SW 1271 (cell line): Measurements from ENCODE around the gene LDLRAD4.

ENCODE experiments used
- DNase-seq, 2 experiments: peaks; one replicate each; lab custom pipeline; 2025; lab: John Stamatoyannopoulos, UW

The LDLRAD4 gene

DNA sequence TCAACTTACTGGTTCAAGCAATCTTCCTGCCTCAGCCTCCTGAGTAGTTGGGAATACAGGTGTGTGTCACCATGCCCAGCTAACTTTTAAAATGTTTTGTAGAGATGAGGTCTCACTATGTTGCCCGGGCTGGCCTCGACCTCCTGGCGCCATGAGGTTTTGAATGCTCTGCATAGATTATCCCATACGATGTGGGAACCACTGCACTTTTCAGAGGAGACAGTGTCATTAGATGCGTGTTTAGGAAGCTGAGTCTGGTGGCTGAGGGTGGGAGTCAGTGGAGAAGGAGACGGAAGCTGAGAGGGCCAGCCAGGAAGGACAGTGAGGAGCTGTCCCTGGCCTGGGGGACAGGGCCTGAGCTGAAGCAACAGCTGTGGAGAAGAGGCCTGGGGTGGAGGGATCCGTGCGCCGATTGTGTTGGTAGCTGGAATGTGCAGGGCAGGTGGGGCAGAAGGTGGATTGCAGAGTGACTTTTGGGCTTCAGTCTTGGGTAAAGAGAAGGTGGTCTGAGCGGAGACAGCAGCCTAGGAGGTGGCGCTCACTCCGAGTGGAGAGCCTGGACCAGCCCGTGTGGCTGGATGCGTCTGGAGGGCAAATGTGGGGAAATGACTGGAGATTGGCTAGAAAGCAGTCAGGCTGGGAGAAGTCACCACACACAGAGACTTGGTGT lies 68.0 kb downstream of the LDLRAD4 start:
- no peak for DNase-seq

DNA sequence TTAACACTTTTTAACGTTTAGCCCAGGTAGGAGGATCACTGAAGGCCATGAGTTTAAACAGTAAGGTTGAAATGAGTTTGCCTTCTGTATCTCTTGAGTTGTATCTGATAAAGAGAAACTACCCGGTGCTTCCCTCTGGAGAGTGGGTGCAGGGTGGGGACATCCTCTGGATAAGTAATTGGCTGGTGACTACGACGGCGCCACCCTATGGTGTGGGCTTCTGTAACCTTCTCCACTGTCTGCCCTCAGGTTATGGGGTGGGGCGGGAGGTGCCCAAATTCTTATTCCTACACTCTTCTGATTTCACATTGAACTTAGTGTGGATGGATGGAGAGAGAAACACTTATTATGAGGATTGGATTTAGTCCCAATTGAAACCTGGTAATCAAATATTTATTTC lies 68.8 kb downstream of the LDLRAD4 start:
- DNase-seq: no peak

DNA sequence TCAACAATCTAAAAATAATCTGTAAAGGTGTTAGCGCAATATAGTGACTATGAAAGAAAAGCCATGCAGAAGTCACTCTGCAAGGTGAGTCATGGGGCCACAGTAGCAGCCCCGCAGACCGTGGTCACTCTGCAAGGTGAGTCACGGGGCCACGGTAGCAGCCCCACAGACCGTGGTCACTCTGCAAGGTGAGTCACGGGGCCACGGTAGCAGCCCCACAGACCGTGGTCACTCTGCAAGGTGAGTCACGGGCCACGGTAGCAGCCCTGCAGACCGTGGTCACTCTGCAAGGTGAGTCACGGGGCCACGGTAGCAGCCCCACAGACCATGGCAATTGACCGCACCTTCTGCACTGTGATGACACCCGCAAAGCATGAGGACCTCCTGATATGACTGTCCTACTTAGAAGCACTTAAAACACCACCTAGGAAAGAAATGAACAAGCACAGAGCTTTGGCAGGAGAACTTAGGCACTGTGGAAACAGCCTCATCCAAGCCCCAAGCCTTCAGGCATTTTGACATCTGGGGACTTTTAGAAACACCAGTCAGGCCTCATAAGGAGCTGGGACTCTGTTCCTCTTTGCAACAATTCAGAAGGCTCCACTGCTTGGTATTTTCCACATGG lies 70.1 kb downstream of the LDLRAD4 start:
- DNase-seq: no peak

DNA sequence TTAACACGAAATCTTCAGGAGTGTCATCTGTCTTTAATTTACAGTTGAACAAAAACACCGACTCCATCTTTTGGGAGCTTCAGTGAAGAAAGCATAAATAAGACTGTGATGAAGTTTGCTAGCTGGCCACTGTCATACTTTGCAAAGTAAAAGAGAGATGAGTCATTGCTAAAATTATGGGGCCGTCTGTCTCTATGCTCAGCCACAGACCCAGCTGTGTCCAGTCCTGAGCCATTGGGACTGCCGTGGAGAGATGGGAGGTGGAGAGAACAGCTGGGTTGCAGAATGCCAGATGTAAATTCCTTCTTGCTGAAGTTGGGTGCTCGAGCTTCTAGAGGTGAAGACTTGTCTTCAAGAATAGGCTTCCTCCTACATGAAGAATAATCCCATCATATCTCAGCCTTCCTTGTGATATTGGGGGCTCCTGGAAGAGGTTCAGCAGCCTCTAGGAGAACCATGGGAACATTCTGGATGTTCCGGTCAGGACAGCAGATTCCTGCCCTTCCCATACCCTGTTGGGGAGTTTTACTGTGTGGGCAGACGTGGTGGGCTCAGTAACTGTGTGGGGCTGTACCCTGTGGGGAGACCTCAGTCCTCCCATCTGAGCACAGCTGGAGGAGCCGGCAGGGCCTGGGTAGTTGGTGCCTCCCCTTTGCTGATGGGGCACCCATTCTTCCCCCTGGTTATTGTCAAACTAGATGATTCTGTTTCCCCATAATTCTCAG lies 71.1 kb downstream of the LDLRAD4 start:
- no peak for DNase-seq

DNA sequence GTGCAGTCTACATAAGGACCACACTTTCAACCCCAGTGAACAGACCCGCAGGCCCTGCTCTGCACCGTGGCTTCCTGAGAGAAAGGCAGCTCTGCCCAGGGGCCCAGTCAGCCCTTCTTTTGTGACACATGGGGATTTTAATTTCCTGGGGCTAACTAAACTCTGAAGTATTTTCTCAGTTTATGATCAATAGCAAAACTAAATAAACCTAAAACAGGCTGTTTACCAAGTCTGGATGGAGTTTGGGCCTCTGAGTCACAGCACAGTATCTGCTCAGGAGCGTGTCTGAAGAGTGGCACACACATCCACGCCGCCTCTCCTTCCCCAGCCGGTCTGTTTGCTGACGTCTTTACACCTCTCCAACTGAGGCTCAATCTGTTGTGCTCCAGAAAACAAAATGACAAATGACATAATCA lies 72.3 kb downstream of the LDLRAD4 start:
- DNase-seq: no peak

DNA sequence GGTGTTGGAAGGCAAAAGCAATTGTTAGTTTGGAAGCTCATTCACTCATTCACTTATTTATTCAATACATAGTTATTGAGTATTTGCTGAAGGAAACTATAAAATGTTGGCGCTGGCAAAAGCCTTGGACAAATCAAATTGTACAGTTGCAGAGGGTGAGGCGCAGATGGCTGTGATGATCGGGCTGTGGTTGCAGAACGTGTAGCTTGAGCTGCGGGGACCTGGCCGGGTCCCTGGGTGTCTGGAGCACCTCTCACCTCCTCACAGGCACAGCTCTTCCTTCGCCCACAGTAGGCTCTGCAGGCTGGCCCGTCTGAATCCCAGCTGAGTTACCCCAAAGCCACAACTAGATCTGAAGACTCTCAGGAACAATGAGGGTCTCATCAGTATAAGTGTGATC lies 72.7 kb downstream of the LDLRAD4 start:
- no peak for DNase-seq

DNA sequence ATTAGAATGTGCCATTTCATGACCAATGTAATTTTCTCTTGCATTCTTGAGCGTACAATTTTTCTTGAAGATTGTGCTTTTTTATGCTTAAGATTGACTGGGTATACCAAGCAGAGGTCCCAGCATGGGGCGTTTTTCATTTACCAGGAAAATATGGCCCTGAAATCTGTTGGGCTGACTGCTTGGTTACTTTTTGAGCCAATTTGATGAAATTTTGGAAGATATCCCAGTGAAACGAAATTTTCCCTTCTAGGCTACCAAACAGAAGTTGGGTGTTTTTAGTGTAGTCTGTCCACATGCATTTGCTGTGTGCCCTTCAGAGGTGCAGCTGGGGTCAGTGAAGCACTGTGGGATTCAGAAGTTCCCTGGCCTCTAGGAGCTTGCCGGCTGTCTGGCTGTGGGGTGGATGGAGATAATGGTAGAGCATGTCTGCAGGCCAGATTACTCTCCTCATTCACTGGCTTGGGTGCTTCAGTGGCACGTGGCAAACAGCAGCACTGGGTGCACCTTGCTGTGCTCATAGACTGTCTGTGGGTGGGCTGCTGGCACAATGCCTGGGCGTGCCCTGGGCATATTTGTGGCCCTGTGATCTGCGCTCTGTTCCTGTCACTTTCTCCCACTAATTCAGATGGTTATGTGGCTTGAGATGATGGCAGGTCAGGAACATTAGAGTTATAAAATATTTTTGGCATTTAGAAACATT lies 73.3 kb downstream of the LDLRAD4 start:
- DNase-seq: no peak

DNA sequence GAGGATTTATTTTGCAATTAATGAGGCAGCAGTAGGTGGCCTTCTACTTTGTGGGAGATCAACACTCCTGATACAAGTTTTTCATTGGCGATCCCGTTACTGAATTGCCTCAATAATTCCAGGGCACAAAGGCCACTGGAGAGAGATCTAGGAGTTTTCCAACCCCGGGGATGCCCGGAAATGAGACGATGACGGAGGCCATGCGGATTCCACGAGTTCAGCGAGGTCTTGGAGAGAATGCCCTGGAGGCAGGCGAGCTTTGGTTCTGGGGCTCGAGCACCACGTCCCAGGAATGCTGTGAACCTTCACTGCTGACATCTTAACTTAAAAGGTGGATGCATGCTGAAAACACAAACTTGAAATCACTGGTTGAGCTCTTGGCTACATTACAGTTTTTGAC lies 74.2 kb downstream of the LDLRAD4 start:
- DNase-seq: no peak

DNA sequence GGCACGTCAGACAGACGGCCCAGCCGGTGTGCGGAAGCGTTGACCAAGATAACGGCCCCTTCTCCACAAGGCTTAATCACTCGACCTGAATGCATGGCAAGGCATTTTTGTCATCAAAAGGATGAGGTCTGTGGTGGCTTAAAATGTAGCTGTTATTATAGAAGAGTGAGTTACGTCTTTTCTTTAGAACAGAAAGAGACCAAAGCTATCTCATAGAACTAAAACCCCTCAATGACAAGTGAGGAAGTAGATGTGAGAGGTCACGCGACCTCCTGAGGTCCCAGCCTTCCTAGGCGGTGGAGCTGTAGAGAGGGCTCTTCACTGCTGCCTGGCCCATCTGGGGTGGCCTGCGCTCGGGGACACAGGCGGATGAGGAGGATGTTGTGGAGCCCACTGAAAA lies 75.7 kb downstream of the LDLRAD4 start:
- no peak for DNase-seq

DNA sequence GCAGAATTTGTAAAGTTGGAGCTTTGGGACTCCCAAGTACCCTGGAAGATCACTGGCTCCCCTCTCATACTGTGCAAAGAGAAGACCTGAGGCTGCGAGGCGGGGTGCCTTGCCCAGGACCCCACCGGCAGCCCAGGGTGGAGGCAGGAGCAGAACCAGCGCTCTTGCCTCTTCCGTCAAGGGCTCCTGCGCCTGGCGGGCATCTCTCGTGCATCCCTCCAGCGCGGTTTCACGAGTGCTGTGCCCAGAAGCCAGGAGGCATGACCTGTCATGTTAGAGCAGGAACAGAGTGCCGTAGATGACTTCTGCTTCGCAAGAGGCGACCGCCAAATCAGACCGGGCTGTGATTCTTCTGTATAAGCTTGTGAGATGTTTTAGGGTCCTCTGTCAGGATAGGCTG lies 77.3 kb downstream of the LDLRAD4 start:
- no peak for DNase-seq

DNA sequence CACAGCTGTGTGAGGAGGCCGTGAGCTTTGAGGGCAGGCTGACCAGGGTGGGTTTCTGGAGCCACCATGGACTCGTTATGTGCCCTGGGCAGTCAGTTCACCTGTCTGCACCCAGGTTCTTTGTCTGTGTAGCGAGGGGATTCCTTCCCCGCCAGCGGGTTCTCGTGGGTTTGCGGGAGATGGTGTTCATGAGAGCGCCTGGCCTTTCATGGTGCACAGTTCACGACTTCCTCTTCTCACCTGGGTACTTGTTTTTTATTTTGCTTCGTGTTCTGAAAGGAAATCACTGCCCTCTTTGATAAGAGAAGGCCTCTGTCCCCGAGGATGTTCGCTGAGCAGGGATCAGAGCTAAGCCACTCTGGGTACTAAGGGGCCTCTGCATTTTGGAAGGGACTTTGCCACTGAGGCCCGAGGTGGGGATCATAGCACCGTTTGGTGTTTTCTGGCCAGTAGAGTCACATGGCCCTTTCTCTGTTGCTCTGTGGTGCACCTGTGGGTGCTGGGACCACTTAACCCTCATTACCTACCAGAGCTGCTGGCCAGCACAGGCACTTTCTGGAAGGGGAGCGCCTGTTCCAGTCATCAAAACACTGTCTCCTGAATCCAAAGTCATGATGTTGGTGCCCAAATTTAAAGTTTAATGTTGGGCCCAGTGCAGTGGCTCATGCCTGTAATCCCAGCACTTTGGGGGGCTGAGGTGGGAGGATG lies 78.5 kb downstream of the LDLRAD4 start:
- DNase-seq: no peak

DNA sequence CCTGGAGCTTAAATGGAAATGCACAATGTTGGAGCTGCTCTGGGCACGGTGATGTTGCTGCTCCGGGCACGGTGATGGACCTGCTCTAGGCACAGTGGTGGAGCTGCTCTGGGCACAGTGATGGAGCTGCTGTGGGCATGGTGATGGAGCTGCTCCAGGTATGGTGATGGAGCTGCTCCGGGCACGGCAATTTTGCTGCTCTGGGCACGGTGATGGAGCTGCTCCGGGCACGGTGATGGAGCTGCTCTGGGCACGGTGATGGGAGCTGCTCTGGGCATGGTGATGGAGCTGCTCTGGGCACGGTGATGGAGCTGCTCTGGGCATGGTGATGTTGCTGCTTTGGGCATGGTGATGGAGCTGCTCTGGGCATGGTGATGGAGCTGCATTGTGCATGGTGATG lies 79.7 kb downstream of the LDLRAD4 start:
- DNase-seq: no peak

DNA sequence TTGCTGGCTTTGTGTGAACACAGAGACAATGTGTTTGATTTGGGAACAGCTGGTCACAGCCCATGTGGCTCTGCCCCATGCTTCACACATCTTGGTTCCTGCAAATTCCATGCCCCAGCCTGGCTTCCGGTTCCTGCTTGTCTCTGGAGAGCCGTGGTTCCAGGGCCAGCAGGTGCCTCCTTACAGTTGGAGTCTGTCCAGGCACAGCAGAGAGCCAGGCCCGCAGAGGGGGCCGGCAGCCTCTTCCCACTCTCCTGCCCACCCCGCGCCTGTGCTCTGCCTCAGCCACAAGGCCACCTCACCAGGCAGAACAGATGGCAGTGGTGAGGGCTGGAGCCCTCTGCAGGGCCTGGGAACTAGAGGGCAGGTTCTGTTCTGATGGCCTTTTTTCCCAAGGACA lies 81.5 kb downstream of the LDLRAD4 start:
- no peak for DNase-seq

DNA sequence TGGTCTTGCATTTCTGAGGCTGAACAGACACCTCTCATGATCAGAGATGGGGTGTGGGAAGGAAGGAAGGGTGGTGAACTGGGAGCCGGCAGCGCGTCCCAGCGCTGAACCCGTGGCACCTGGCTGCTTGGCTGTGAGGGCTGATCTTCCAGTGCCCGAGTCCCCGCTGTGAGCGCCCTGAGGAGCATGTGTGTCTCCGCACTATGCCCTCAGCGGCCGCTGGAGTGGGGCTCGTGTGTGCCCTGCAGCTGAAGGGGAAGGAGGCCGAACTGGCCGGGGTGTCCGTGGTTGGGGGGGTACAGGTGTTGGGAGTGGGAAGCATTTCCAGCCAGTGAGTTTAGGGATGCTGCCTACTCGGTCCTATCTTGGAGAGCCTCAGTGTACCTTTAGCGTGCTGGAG lies 82.2 kb downstream of the LDLRAD4 start:
- no peak for DNase-seq

DNA sequence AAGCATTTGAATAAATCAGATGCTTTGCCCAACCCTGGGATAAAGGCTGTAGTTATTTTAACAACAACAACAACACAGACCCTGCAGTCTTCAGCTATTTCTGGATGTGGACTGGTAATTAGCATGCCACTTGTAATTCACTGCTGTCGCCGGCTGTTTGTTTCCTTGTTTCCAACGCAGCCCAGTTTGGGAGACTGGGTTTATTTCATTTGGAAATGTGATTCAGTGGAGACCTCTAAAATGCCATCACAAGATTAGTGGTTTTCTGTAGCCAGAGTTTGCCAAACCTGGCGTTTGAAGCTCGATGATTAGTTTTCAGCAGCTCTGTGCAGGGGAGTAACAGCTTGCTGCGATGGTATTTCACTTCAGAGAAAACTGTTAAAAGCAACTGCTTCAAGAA lies 83.5 kb downstream of the LDLRAD4 start:
- no peak for DNase-seq

DNA sequence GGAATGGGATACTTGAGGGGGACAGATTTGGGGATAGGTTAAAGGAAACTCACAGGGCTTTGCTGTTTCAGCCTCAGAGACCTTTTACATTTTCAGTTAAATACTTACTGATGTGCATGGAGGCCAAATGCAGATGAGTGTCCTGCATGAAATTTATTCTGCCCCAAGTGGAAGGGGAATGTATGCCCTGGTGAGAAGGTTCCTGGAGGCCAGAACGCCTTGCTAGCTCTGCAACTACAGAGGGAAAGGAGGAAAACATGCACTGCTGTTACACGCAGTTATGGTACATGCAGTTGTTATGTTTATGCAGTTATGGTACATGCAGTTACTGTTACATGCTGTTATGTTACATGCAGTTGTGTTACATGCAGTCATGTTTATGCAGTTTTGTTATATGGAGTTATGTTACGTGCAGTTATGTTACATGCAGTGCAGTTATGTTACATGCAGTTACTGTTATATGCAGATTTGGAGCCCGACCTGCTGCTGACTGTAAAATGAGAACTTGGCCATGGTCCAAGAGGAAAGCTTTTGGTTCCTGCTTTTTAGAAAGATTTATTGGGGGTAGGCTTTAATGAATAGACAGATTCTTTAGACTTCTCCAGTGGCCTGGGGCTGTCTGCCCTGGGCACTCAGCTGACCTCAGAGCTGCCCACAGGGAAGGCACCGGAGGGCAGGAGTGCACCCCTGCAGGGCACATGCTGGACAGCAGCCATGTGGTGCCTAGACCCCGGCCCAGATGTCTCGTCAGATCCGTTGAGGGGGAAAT lies 84.1 kb downstream of the LDLRAD4 start:
- DNase-seq: no peak

DNA sequence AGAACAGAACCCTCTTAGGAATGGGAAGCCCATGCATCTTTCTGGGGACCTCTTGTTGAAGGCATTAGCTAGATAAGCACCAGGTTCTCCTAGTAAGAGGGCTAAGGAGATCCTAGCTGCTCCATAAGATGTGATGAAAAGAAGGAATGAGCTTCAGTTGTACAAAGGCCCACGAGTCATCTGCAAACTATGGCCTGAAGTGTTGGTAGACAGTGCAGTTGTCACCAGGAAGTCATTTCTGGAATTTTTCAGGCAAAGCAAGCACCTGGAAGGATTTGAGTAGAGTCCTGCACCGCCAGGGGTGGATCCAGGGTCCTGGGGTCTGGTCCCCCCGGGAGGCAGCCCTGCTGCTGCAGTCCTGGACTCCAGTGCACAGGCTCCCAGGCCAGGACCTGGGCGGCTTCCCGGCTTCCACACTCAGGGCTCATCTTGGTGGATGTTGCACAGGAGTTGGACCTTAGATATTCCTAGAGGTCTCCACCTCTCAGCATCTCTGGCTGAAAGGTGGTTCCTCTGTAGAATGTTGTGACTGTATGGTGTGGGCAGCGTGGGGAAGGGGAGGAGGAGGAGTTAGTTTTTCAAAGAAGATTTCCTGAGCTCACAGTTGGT lies 85.3 kb downstream of the LDLRAD4 start:
- no peak for DNase-seq

DNA sequence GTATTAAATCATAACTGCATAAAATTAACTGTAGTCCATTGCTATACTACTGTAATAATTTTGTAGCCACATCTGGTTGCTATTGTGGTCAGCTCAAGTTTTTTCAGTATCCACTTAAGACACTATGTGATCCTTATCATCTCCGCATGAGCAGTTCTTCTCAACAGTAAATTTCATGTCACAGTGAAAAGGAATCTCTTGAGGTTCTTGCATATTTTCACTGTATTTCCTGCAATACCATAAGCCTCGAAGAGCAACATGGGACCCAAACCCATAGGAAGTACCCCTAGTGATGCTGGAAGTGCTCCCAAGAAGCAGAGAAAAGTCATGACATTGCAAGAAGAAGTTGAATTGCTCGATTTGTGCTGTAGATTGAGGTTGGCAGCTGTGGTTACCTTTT lies 86.7 kb downstream of the LDLRAD4 start:
- DNase-seq: no peak

DNA sequence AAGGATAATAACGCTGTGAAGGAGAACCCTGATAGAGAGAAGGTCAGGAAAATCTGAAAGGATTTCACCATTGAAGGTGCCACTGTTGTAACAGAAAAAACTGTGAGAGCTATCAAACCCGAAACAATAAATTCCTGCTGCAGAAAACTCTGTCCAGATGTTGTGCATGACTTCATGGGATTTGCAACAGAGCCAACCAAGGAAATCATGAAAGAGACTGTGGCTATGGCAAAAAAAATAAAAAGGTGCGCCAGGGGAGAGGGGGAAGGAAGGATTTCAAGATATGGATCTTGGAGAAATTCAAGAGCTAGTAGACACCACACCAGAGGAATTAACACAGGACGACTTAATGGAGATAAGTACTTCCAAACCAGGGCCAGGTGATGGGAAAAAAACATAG lies 88.0 kb downstream of the LDLRAD4 start:
- DNase-seq: no peak

DNA sequence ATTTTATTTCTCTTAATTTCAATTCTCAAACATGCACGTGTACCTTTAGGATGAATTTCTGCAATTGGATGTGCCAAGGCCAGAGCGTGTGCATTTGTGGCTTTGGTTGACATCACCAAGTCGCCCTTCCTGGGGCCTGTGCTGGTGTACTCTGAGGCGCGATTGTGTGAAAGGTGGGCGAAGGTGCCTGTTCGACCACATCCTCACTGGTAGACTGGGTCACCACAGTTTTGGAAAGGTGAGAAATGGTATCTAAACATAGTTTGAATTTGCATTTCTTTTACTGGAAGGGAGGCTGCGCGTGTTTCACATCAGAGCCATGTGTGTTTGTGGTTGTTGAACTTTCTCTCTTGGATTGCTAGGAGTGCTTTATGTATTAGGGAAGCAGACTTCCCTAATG lies 89.8 kb downstream of the LDLRAD4 start:
- DNase-seq: no peak
